HG03439 (cell line): ENCODE measurements around the gene TMEM238.
"Not testable (repeated sequence)": the region's sequence is repeated elsewhere in the genome, so short reads cannot be mapped to it uniquely, and the experiment has no call there.

ENCODE experiments used
- ATAC-seq: cut with Tn5 transposase; IDR thresholded peaks from one replicate; pipeline ENCODE4 v1.9.1; 2021; ENCODE audit warnings: mild to moderate bottlenecking, moderate library complexity; ENCODE audit not compliant: unreplicated experiment

Gene TMEM238

DNA sequence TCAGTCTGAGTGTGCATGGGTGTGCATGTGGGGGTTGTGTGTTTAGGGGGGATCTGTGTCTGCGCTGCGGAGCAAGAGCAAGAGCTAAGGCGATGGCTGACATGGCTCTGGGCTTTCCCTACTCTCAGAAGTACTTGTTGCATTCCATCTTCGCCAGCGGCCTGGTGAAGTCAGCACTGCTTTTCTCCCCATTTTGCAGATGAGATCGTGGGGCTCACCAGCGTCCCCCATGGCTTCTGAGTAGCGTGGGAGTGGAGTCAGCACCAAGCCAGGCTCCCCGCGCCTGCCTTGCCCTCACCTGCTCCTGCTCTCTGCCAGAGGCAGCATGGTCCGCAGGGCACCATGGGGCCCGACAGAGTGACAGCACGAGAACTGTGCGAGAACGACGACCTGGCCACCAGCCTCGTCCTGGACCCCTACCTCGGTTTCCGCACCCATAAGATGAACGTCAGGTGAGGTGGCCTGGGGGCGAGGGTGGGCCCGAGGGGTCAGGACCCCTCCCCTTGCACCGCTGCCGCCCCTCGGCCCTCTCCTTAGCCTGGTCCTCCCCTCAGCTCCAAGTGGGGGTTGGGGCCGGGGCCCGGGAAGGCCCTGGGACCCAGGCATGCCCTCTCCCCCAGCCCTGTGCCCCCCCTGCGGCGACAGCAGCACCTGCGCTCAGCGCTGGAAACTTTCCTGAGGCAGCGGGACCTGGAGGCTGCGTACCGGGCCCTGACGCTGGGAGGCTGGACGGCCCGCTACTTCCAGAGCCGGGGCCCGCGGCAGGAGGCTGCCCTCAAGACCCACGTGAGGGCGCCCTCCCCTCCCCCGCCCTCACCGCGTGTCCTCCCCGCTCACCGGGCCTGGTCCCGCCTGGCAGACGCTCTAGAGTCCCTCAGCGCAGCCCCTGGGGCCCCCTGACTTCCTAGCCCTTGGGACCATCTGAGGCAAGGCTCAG lies 42.2 kb downstream of the TMEM238 start:
- ATAC-seq = no peak

DNA sequence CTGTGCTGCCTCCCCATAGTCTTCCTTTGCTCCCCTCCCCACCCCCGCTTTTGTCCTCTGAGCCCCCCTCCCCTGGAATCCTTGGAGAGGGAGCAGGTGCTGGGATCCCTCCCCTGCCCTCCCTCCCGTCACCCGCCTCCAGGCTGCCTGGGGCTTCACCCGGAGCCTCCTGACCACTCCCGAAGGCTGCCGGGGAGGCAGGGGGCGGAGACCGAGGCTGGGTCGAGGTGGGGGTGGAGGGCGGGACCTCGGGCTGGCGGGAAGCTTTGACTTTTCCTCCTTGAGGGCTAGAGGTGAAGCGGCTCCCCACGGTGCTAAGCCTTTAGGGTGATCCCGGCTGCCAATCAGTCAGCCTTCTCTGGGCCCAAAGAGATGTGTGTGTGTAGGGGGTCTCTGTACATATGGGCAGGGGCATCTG lies 42.9 kb downstream of the TMEM238 start:
- ATAC-seq = no peak

DNA sequence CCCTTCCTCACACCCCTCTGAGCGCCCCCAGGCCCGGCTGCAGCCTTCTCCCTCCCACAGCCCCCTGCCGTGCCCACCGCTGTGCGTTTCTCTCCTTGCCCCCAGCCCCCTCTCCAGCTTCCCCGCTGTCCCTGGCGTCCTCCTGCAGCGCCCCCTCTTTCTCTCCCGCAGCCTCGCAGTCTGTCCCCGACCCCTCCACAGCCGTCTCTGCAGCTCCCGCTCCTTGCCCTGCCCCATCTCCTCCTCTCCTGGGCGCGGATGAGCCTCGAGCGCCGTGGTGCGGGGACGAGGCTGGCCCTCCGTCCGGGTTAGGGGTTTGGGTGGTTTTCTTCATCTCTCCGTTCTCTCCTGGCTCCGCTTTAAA lies 43.3 kb downstream of the TMEM238 start:
- ATAC-seq = no peak

DNA sequence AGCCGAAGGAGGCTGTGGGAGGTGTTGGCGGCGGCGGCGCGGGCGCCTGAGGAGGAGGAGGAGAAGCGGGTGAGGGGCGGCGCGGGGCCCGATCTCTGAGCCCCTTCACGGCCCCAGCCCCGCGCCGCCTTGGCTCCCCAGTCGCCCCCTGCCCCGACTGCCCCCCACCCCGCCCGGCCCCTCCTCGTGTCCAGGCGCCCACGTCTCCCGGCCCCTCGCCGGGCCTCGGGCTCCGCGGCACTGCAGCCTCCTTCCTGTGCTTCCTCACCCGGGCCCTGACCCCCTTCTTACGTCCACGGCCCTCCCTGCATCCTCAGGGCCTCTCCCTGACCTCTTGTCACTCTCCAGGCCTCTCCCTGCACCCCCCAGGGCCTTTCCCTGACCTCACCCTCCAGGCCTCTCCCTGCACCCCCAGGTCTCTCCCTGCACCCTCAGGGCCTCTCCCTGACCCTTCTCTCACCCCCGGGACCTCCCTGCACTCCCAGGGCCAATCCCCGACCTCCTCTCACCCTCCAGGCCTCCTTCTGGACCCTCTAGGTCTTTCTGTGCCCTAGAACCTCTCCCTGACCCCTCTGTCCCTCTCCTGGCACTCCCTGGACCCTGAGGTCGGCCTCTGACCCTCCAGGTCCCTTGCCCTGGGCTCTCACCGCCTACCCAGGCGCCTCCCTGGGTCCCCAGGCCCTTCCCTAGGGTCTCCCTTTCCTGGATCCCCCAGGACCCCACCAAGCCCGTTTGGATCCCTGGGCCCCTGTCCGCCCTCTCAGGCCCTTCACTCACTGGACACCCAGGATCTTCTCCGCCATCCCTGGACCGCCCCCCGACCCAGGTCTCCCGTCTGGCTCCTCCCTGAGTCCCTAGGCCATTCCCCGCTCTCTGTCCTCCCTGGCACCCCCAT lies 44.0 kb downstream of the TMEM238 start:
- no peak for ATAC-seq

DNA sequence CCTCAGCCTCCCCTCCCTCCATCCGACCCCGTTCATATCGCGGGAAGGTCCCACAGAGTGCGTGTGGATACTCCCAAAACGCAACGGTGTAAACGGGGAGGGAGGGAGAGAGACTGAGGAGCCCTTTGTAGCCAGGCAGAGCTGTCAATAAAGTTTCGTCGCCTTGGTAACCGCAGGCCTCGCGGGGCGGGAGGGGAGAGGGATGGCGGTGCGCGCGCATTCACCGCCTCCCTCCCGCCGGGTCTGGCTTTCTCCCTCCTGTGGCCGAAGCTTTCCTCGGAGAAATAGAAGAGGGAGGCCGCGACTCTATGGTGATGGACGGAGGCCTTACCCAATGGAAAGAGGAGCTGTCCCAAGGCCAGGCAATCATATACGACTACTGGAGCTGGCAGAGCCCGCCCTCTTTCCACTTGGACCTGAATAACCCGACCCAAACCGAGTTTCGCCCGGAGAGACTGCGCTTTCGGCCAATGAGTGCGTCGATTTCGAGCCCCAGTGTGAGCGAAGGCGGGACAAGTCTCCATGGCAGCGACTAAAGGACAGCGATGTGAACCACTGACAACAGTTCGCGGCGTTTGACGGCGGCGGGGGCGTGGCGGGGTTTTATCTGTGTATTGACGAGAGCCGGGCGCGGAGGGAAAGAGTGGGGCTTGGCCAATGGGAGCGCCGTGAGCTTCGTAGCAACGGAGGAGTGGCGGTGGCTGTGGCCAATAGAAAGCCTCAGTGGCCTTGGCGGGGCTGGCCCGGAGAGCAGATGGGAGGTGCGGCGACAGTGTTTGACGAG lies 44.8 kb downstream of the TMEM238 start, which contains the start of gene KMT5C:
Gene KMT5C, plus strand, starts transcription at position 772 of the 784 bp plus-strand sequence. CDS start 2,061 bp downstream, outside the sequence.
- ATAC-seq = peak; percentile 83

DNA sequence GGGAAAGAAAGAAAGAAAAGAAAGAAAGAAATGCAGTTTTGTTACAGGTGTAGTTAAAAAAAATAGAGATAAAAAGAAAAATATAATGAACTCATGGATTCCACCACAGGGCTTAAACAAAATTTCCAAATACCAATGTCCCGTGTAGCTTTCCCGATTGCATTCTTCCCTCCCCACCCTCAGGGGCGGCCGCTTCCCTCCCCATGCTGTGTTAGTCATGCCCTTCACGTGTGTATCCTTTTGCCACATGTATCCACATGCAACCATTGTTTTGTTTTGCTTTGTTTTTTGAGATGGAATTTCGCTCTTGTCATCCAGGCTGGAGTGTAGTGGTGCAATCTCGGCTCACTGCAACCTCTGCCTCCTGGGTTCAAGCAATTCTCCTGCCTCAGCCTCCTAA lies 48.0 kb downstream of the TMEM238 start:
- no peak for ATAC-seq

DNA sequence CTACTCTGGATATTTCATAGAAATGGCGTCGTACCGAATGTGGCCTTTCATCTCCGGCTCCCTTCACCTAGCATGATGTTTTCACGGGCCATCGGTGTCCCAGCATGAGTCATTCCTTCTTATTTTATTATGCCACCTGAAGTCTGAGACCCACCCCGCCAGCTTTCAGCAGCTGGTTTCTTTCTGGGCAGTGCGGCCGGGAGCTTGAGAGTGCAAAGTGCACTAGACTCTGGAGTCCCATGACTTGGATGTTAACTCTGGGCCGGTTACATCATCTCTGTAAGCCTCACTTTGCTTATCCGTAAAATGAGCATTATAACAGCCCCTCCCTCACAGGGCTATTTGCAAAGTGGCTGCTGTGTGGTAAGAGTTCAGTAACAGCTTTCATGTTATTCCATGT lies 50.2 kb downstream of the TMEM238 start:
- no peak for ATAC-seq

DNA sequence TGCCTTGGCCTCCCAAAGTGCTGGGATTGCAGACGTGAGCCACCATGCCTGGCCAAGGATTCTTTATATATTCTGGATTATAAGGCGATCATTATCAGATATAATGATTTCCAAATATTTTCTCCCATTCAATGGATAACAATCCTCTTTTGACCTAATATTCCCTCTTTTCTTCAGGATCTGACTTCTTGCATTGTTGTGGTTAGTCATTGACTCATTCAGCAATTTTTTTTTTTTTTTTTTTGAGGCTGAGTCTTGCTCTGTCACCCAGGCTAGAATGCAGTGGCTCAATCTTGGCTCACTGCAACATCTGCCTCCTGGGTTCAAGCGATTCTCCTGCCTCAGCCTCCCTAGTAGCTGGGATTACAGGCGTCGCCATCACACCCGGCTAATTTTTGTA lies 54.3 kb downstream of the TMEM238 start:
- ATAC-seq = not testable (repeated sequence)
